HepG2 (cell line): Measurements from ENCODE around the gene TBC1D1. TPM values are rescaled to one million over a fixed set of nuclear protein-coding genes. Genes with fewer than 3 reads are reported as not detected.

Experiments used
- ATAC-seq: fragments of 200-7000 bp; cut with Tn5 transposase; 3 replicates; pipeline ENCODE4 v1.9.1; 2020; ENCODE audit warnings: mild to moderate bottlenecking, moderate library complexity
- BruUV-seq: library from RNA; stranded (reverse); fragments of 400-500 nt; replicated peaks from 2 replicates; lab custom pipeline; 2021; lab: Mats Ljungman, UMichigan
- CTCF ChIA-PET: fragments of 300-600 bp; formaldehyde crosslinking; extraction: SDS; loops from one replicate; lab custom pipeline; 2021; ENCODE audit warnings: low total read pairs, inconsistent platforms, low intra/inter-chr PET ratio; lab: Yijun Ruan, JAX
- POLR2A ChIA-PET: fragments of 350-600 bp; sonication (Branson Sonifier 250); formaldehyde crosslinking; loops from one replicate; lab custom pipeline; 2020; ENCODE audit warnings: antibody characterized with exemption, inconsistent platforms; lab: Yijun Ruan, JAX
- DNase-seq: peaks from one replicate; pipeline ENCODE4 v3.0.0-alpha.2; 2015; ENCODE audit warnings: low spot score
- FAIRE-seq: peaks from 3 replicates; lab custom pipeline; 2011; peaks lifted over from hg19 to GRCh38; lab: Jason Lieb, UNC
- H2AFZ ChIP-seq: one replicate; pipeline ENCODE4 v1.6.1; 2011; ENCODE audit warnings: low read length, inconsistent platforms
- H3K27ac ChIP-seq: fragments of 300-600 bp; 3 replicates; pipeline ENCODE4 v1.8.0; 2011; ENCODE audit warnings: mixed run types, mild to moderate bottlenecking, mixed read lengths, low read length, inconsistent platforms; ENCODE audit not compliant: insufficient read depth; ENCODE audit errors: extremely low read length
- H3K27me3 ChIP-seq, 2 experiments: fragments of 200-600 bp in 1 of 2; 2 replicates in 1 of 2; 3 replicates in 1 of 2; pipeline versions ENCODE4 v1.6.0 to v1.8.0; 2011; ENCODE audit warnings: low read length in 2 of 2, mild to moderate bottlenecking in 2 of 2, moderate library complexity in 2 of 2, inconsistent platforms in 1 of 2; ENCODE audit not compliant: insufficient read depth in 2 of 2, control insufficient read depth in 1 of 2
- H3K36me3 ChIP-seq, 2 experiments: fragments of 200-600 bp in 1 of 2; replicated peaks in 1 of 2; 2 replicates in 1 of 2; 3 replicates in 1 of 2; pipeline versions ENCODE4 v1.5.1 to v1.8.0; 2011; ENCODE audit warnings: low read length in 2 of 2, inconsistent platforms in 1 of 2; ENCODE audit not compliant: insufficient read depth in 2 of 2, control insufficient read depth in 1 of 2
- H3K4me1 ChIP-seq: 2 replicates; pipeline ENCODE4 v1.5.1; 2012; ENCODE audit warnings: low read length, inconsistent platforms; ENCODE audit not compliant: insufficient read depth
- H3K4me2 ChIP-seq: 2 replicates; pipeline ENCODE4 v1.6.0; 2011; ENCODE audit warnings: low read depth, low read length, inconsistent platforms
- H3K4me3 ChIP-seq, 3 experiments: fragments of 200-600 bp in 1 of 3; sonication (generic), shearing (Covaris generic) in 1 of 3; replicated peaks in 1 of 3; 2 replicates each; pipeline ENCODE4 v1.5.1; 2011 to 2016; ENCODE audit warnings: low read length in 3 of 3, inconsistent platforms in 2 of 3, low read depth in 2 of 3, mild to moderate bottlenecking in 2 of 3, control low read depth in 1 of 3, mixed read lengths in 1 of 3; ENCODE audit not compliant: insufficient read depth in 1 of 3
- H3K79me2 ChIP-seq: one replicate; pipeline ENCODE4 v1.6.1; 2011; ENCODE audit warnings: low read length, inconsistent platforms; ENCODE audit not compliant: insufficient read depth
- H3K9ac ChIP-seq: 2 replicates; pipeline ENCODE4 v1.6.0; 2011; ENCODE audit warnings: mild to moderate bottlenecking, low read depth, low read length, inconsistent platforms; ENCODE audit not compliant: insufficient read depth
- H3K9me3 ChIP-seq: 2 replicates; pipeline ENCODE4 v1.5.1; 2012; ENCODE audit warnings: mild to moderate bottlenecking, low read length
- H4K20me1 ChIP-seq: 2 replicates; pipeline ENCODE4 v1.6.0; 2011; ENCODE audit warnings: inconsistent platforms, mild to moderate bottlenecking, low read length, moderate library complexity; ENCODE audit not compliant: insufficient read depth
- HMG20A ChIP-seq: IDR thresholded peaks from 2 replicates; pipeline ENCODE4 v1.6.1; 2016; ENCODE audit warnings: borderline replicate concordance
- TARDBP ChIP-seq: sonication (generic); formaldehyde crosslinking; IDR thresholded peaks from 2 replicates; pipeline ENCODE4 v1.8.0; 2022; ENCODE audit warnings: mild to moderate bottlenecking, missing genetic modification reagents
- U2AF1 ChIP-seq: fragments of 200-400 bp; formaldehyde crosslinking; optimal IDR thresholded peaks from 2 replicates; pipeline ENCODE3; 2017; ENCODE audit warnings: mild to moderate bottlenecking, low read depth, low read length
- ZMYM4 ChIP-seq: sonication (generic); formaldehyde crosslinking; IDR thresholded peaks from 2 replicates; pipeline ENCODE4 v1.8.1; 2023; ENCODE audit warnings: mild to moderate bottlenecking, missing genetic modification reagents
- ZNF160 ChIP-seq: sonication (generic); formaldehyde crosslinking; IDR thresholded peaks from 2 replicates; pipeline ENCODE4 v1.8.0; 2022; ENCODE audit warnings: mild to moderate bottlenecking, inconsistent platforms, missing genetic modification reagents
- ZNF570 ChIP-seq: sonication (generic); formaldehyde crosslinking; IDR thresholded peaks from 2 replicates; pipeline ENCODE4 v1.4.0; 2020; ENCODE audit warnings: mild to moderate bottlenecking, missing genetic modification reagents, borderline replicate concordance
- WGBS: methylation state at CpG from one replicate; pipeline ENCODE4 v1.1.6; 2017; ENCODE audit warnings: low lambda C conversion rate; 5-methylcytosine and 5-hydroxymethylcytosine counted together
- in situ Hi-C: cut with HindIII; loops from 2 replicates; pipeline ENCODE4 v1.10.0; 2017; ENCODE audit warnings: low pct_unique_long_range_greater_than_20kb; ENCODE audit not compliant: extremely low pct_ligation_motif_present
- intact Hi-C: fragments of 100-400 bp; cut with micrococcal nuclease; formaldehyde crosslinking; loops from one replicate; pipeline ENCODE4 v1.10.0; 2022; ENCODE audit not compliant: unreplicated experiment
- polyA plus RNA-seq, 8 experiments: library from polyadenylated mRNA; depleted of rRNA in 3 of 8; stranded (reverse) in 7 of 8; unstranded in 1 of 8; fragments of >200 nt; fragmentation: Illumina TruSeq in 4 of 8; extraction: Trizol in 4 of 8; gene quantifications; 2 replicates each; pipeline versions ENCODE4 v1.2.1 to v1.2.3, GENCODE V29; 2011 to 2016; ENCODE audit warnings: low read depth in 4 of 8, missing spikeins in 1 of 8, mixed read lengths in 1 of 8; ENCODE audit not compliant: insufficient read depth in 1 of 8
- total RNA-seq, 5 experiments: library from RNA; depleted of rRNA; stranded (reverse); fragments of >200 nt; fragmentation: Illumina TruSeq; extraction: Trizol; gene quantifications; 2 replicates each; pipeline ENCODE4 v1.2.3, GENCODE V29; 2016; ENCODE audit warnings: low read depth in 1 of 5
- TF ChIP-seq, protein P1 (sequence below): sonication (generic); formaldehyde crosslinking; IDR thresholded peaks from 2 replicates; pipeline ENCODE4 v1.8.0; 2023; ENCODE audit warnings: mild to moderate bottlenecking, missing genetic modification reagents
- TF ChIP-seq, protein P2 (sequence below): IDR thresholded peaks from 2 replicates; pipeline ENCODE4 v1.6.1; 2016
- TF ChIP-seq, protein P3 (sequence below): IDR thresholded peaks from 2 replicates; pipeline ENCODE4 v1.6.1; 2016; ENCODE audit warnings: missing compliant biosample characterization, missing genetic modification reagents, borderline replicate concordance

TBC1D1 gene
- total and polyA plus RNA-seq, 2 of the 13 experiments (the other 11 are each of a cell fraction or from before 2014, with no cell fraction given), result 37.3 to 62.8 TPM

DNA sequence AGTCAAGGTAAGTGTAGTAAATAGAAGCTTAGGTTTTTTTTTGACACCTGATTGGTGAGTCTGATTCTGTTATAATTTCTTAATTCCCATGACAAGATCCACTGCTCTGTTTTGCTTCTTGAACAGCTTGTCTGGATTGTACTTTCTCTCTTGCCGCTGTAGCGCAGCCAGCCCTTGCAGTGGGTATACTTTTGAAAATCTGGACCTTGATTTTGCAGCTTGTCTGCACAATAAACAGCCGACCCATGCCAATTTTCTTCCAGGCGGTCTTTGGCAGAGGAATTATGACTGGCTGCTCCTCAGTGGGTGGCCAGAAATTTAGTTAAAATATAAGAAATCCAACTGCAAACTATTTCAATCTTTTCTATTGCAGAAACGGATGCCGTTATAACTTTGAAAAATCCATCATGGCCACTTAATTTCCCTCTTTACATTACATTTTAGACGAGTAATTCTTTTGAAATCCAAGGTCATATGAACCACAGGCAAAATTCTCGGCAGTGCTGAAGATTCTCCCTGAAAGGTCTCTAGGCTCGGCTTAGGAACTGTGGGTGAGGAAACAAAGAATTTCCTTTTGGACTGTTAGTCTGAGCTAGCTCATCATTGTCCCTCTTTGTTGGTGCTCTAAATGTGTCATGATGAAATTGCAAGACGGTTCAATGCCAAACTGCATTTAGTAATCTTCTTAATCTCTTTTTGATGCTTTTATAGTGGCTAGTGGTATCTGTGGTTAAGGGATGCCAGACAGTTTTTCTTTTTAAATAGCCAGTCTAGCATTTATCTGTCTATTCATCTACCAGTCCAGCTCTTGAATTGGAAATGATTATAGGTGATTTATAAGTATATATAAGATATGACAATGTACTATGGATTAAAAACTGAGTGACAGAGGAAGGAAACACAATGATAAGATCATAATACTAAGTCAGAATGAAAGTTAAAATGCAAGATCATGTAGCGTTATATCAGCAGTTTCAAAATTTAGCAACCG, 37.8 kb downstream of the TBC1D1 start:
- Histone ChIP-seq H3K4me1 (no peaks in the 10 kb centered on the region), H2AFZ (no peak overlapping the region), H3K27me3 (peaks cover 0 to 12% of the 10 kb centered on the region in 2 experiments; a peak in 2 of 5 replicates), H3K79me2 (no peaks in the 10 kb centered on the region), H3K4me3 (no peak overlapping the region), H3K9ac (no peak overlapping the region), H3K27ac (no peak overlapping the region), H3K4me2 (no peak overlapping the region), H3K9me3 (no peaks in the 10 kb centered on the region), H4K20me1 (no peaks in the 10 kb centered on the region), H3K36me3 (no peaks in the 10 kb centered on the region)
- CTCF ChIA-PET, result no interaction called here
- FAIRE-seq (no peak), ATAC-seq (no peak), DNase-seq (no peak)
- POLR2A ChIA-PET, result no interaction called here
- TF ChIP-seq, protein P1, sequence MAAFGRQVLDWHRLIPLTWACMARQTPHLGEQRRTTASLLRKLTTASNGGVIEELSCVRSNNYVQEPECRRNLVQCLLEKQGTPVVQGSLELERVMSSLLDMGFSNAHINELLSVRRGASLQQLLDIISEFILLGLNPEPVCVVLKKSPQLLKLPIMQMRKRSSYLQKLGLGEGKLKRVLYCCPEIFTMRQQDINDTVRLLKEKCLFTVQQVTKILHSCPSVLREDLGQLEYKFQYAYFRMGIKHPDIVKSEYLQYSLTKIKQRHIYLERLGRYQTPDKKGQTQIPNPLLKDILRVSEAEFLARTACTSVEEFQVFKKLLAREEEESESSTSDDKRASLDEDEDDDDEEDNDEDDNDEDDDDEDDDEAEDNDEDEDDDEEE (CRISPR knock-in tag), result no peak
- TF ChIP-seq U2AF1, result no peak
- TF ChIP-seq, protein P2, sequence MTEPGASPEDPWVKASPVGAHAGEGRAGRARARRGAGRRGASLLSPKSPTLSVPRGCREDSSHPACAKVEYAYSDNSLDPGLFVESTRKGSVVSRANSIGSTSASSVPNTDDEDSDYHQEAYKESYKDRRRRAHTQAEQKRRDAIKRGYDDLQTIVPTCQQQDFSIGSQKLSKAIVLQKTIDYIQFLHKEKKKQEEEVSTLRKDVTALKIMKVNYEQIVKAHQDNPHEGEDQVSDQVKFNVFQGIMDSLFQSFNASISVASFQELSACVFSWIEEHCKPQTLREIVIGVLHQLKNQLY (CRISPR knock-in tag), result no peak
- no peak for TF ChIP-seq TARDBP (CRISPR knock-in tag)
- no peak for TF ChIP-seq ZNF160 (CRISPR knock-in tag)
- TF ChIP-seq, protein P3, sequence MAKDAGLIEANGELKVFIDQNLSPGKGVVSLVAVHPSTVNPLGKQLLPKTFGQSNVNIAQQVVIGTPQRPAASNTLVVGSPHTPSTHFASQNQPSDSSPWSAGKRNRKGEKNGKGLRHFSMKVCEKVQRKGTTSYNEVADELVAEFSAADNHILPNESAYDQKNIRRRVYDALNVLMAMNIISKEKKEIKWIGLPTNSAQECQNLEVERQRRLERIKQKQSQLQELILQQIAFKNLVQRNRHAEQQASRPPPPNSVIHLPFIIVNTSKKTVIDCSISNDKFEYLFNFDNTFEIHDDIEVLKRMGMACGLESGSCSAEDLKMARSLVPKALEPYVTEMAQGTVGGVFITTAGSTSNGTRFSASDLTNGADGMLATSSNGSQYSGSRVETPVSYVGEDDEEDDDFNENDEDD (CRISPR knock-in tag), result no peak
- TF ChIP-seq HMG20A (CRISPR knock-in tag), result no peak
- TF ChIP-seq ZNF570 (CRISPR knock-in tag), result no peak
- no peak for TF ChIP-seq ZMYM4
- intact Hi-C loops (no loop called here), in situ Hi-C loops (no loop called here)
- WGBS, result 52% methylated on average over 12 of the region's 12 CpGs
- BruUV-seq, result no TSS peak
